K562 (cell line): Measurements from ENCODE around the gene SLC38A2. TPM values are rescaled to one million over a fixed set of nuclear protein-coding genes. Genes with fewer than 3 reads are reported as not detected.

Source experiments
- ATAC-seq: fragments of 200-7000 bp; cut with Tn5 transposase; 3 replicates; pipeline ENCODE4 v1.9.1; 2020; ENCODE audit warnings: moderate library complexity
- BruUV-seq: library from RNA; stranded (reverse); fragments of 400-500 nt; replicated peaks from 2 replicates; lab custom pipeline; 2021; lab: Mats Ljungman, UMichigan
- CTCF ChIA-PET: fragments of 300-600 bp; formaldehyde crosslinking; extraction: SDS; loops from one replicate; lab custom pipeline; 2021; ENCODE audit warnings: low intra/inter-chr PET ratio; lab: Yijun Ruan, JAX
- POLR2A ChIA-PET: fragments of 300-600, 350-650 bp; sonication (Branson Sonifier 250); formaldehyde crosslinking; extraction: SDS; loops from one replicate; lab custom pipeline; 2021; ENCODE audit warnings: antibody characterized with exemption, inconsistent platforms; lab: Yijun Ruan, JAX
- DNase-seq, 4 experiments: peaks; one replicate each; pipeline versions ENCODE4 v3.0.0 to v3.0.0-alpha.2; 2011 to 2018; ENCODE audit warnings: low spot score in 3 of 4, mixed read lengths in 3 of 4; ENCODE audit errors: extremely low read depth in 1 of 4
- FAIRE-seq: peaks from 2 replicates; lab custom pipeline; 2011; peaks lifted over from hg19 to GRCh38; lab: Jason Lieb, UNC
- H2AFZ ChIP-seq: 2 replicates; pipeline ENCODE4 v1.6.0; 2011; ENCODE audit warnings: low read depth, low read length, control low read depth, inconsistent platforms
- H3K27ac ChIP-seq: fragments of 200-600 bp; 3 replicates; pipeline ENCODE4 v1.8.0; 2011; ENCODE audit warnings: low read depth, mild to moderate bottlenecking, control low read depth, inconsistent platforms, low read length, moderate library complexity, mixed read lengths; ENCODE audit errors: extremely low read depth
- H3K27me3 ChIP-seq, 2 experiments: fragments of 300-600 bp in 1 of 2; 2 replicates in 1 of 2; 3 replicates in 1 of 2; pipeline versions ENCODE4 v1.6.0 to v1.8.0; 2011; ENCODE audit warnings: inconsistent platforms in 2 of 2, low read length in 2 of 2, mild to moderate bottlenecking in 1 of 2, mixed read lengths in 1 of 2, moderate library complexity in 1 of 2; ENCODE audit not compliant: control insufficient read depth in 2 of 2, insufficient read depth in 2 of 2
- H3K36me3 ChIP-seq: fragments of 300-600 bp; 3 replicates; pipeline ENCODE4 v1.8.0; 2011; ENCODE audit warnings: mild to moderate bottlenecking, low read length, inconsistent platforms; ENCODE audit not compliant: control insufficient read depth, insufficient read depth
- H3K4me1 ChIP-seq, 2 experiments: fragments of 200-600 bp in 1 of 2; replicated peaks in 1 of 2; 2 replicates in 1 of 2; 3 replicates in 1 of 2; pipeline versions ENCODE4 v1.5.1 to v1.8.0; 2011; ENCODE audit warnings: inconsistent platforms in 2 of 2, low read length in 2 of 2, mild to moderate bottlenecking in 1 of 2, mixed read lengths in 1 of 2, moderate library complexity in 1 of 2; ENCODE audit not compliant: control insufficient read depth in 2 of 2, insufficient read depth in 2 of 2
- H3K4me2 ChIP-seq: 2 replicates; pipeline ENCODE4 v1.6.1; 2011; ENCODE audit warnings: low read length, control low read depth, inconsistent platforms, mixed read lengths; ENCODE audit not compliant: insufficient read depth
- H3K4me3 ChIP-seq: fragments of 200-600 bp; sonication (generic), shearing (Covaris generic); 2 replicates; pipeline ENCODE4 v1.5.1; 2016; ENCODE audit warnings: control low read depth, inconsistent platforms
- H3K79me2 ChIP-seq: fragments of 200-600 bp; 3 replicates; pipeline ENCODE4 v1.8.0; 2011; ENCODE audit warnings: low read length, inconsistent platforms; ENCODE audit not compliant: control insufficient read depth, insufficient read depth
- H3K9ac ChIP-seq, 2 experiments: 2 replicates each; pipeline versions ENCODE4 v1.6.0 to v1.6.1; 2011; ENCODE audit warnings: low read depth in 2 of 2, low read length in 2 of 2, control low read depth in 1 of 2, inconsistent platforms in 1 of 2, mild to moderate bottlenecking in 1 of 2, mixed read lengths in 1 of 2; ENCODE audit not compliant: insufficient read depth in 1 of 2
- H3K9me1 ChIP-seq: one replicate; pipeline ENCODE4 v1.6.0; 2011; ENCODE audit warnings: inconsistent platforms, mild to moderate bottlenecking, low read length, moderate library complexity; ENCODE audit not compliant: control insufficient read depth, insufficient read depth
- H3K9me3 ChIP-seq: replicated peaks from 2 replicates; pipeline ENCODE4 v1.5.1; 2011; ENCODE audit warnings: low read depth, low read length, inconsistent platforms; ENCODE audit not compliant: control insufficient read depth, insufficient read depth
- H4K20me1 ChIP-seq: replicated peaks from 2 replicates; pipeline ENCODE4 v1.6.1; 2011; ENCODE audit warnings: low read length, inconsistent platforms, mixed read lengths; ENCODE audit not compliant: control insufficient read depth, insufficient read depth
- KDM5B ChIP-seq: fragments of 200-600 bp; sonication (generic); IDR thresholded peaks from 2 replicates; pipeline ENCODE4 v1.6.1; 2012; ENCODE audit warnings: low read depth, mild to moderate bottlenecking, moderate library complexity, low read length, control low read depth, inconsistent platforms; ENCODE audit not compliant: insufficient replicate concordance
- PCBP2 ChIP-seq: fragments of 200-400 bp; formaldehyde crosslinking; IDR thresholded peaks from 2 replicates; pipeline ENCODE4 v1.6.1; 2018; ENCODE audit warnings: low read length, low read depth, mild to moderate bottlenecking, moderate library complexity; ENCODE audit not compliant: poor library complexity, severe bottlenecking
- WGBS: fragments of 100-300 bp; shearing (Covaris generic); methylation state at CpG from one replicate; pipeline ENCODE4 v1.1.6; 2016; ENCODE audit warnings: low coverage, mixed read lengths; ENCODE audit not compliant: insufficient coverage; ENCODE audit errors: missing lambda C conversion rate; 5-methylcytosine and 5-hydroxymethylcytosine counted together
- in situ Hi-C: fragments of 300-500 bp; cut with MboI; formaldehyde crosslinking; loops from 4 replicates; pipeline ENCODE4 v1.15.0; 2018; ENCODE audit warnings: inconsistent platforms, mixed read lengths
- intact Hi-C: fragments of 100-400 bp; cut with micrococcal nuclease; formaldehyde crosslinking; loops from 2 replicates; pipeline ENCODE4 v1.14.2; 2022
- polyA plus RNA-seq, 8 experiments: library from polyadenylated mRNA; depleted of rRNA in 4 of 8; stranded (reverse) in 5 of 8; unstranded in 3 of 8; fragments of >200 nt; fragmentation: Nextera tagmentation in 2 of 8; fragmentation: Illumina TruSeq in 1 of 8; extraction: Ambion mirVana in 2 of 8; extraction: Trizol in 1 of 8; gene quantifications; 2 replicates each; pipeline versions ENCODE4 v1.2.1 to v1.2.3, GENCODE V29; 2011 to 2014; ENCODE audit warnings: inconsistent platforms in 1 of 8, missing spikeins in 1 of 8
- total RNA-seq, 7 experiments: library from RNA; depleted of rRNA in 6 of 7; stranded (reverse); fragments of >200 nt in 6 of 7; fragmentation: Illumina TruSeq in 2 of 7; extraction: Trizol in 2 of 7; gene quantifications; 2 replicates each; pipeline versions ENCODE4 v1.2.1 to v1.2.3, GENCODE V29; 2011 to 2021; ENCODE audit warnings: low replicate concordance in 1 of 7
- TF ChIP-seq, protein P1 (sequence below), 2 experiments: IDR thresholded peaks; 2 replicates each; pipeline ENCODE4 v1.6.1; 2012; ENCODE audit warnings: improper control_type of control experiment in 2 of 2, low read depth in 2 of 2, low read length in 2 of 2, borderline replicate concordance in 1 of 2

The SLC38A2 gene
- total and polyA plus RNA-seq, 9 of the 15 experiments (the other 6 are each of a cell fraction or from before 2014, with no cell fraction given) = 98.7 to 292 (median 143) TPM

DNA sequence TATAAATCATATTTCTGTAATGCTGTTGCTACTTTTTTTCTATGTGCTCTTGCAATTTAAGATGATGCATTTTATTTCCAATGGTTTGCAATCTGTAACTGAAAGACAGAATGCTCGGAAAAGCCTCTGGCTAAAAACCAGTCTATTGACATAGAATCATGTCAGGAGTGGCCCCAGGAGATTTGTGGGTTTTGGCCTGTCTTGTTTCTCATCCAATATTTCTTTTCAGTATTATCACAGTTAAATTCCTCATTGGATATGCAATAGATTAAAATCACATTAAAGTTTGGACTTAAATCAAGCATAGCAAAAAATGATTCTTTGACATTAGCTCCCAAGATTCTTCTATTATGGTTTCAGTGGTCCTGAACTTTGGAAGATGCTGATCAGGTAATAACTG, 19.1 kb upstream of the SLC38A2 start:
- FAIRE-seq (no peak), DNase-seq (no peak), ATAC-seq (no peak)
- ChIA-PET CTCF (interaction anchor here (0.6 kb wide), 1 partner anchor 37 kb away, joined by 3 read pairs; no protein-coding TSS in a partner anchor), POLR2A (interaction anchor here (1.5 to 1.8 kb wide), 2 partner anchors 8 to 13 kb away, joined by 4 to 9 read pairs; no protein-coding TSS in a partner anchor)
- no peak for TF ChIP-seq KDM5B
- H3K4me1 ChIP-seq = peaks cover 3 to 25% of the 10 kb centered on the region in 2 experiments; a peak in 4 of 5 replicates
- no peaks in the 10 kb centered on the region for H3K79me2 ChIP-seq
- intact Hi-C loops = no loop called here
- H3K9ac ChIP-seq = no peak overlapping the region
- no peak overlapping the region for H3K4me3 ChIP-seq
- no peak overlapping the region for H3K4me2 ChIP-seq
- no peaks in the 10 kb centered on the region for H4K20me1 ChIP-seq
- H2AFZ ChIP-seq = no peak overlapping the region
- no TSS peak for BruUV-seq
- WGBS = 59% methylated on average over 1 of the region's 1 CpG
- H3K36me3 ChIP-seq = no peaks in the 10 kb centered on the region
- H3K9me3 ChIP-seq = no peaks in the 10 kb centered on the region
- H3K27me3 ChIP-seq = no peaks in the 10 kb centered on the region
- in situ Hi-C loops = no loop called here
- no peak overlapping the region for H3K27ac ChIP-seq
- peaks cover 2% of the 10 kb centered on the region for H3K9me1 ChIP-seq

DNA sequence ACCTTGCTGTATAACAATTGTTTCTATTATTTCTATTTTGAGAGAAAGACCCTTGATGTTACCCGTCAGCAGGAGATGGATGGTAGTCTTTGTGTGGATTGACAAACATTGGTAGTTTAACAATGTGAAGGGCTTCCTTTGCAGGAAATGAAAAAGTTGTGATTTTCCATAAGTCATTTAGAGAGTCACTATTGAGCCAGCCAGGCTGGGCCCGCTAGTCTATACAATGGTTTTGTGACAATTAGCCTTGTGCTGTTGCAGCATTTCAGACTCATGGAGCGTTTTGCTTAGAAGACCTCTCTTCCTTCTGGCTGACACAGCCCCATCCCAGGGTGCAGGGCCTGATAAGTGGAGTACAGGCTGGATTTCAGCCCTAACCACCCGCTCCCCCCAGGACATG, 18.3 kb upstream of the SLC38A2 start:
- H3K9ac ChIP-seq = no peak overlapping the region
- WGBS = 60% methylated on average over 4 of the region's 4 CpGs
- no peaks in the 10 kb centered on the region for H3K36me3 ChIP-seq
- TF ChIP-seq, protein P1, sequence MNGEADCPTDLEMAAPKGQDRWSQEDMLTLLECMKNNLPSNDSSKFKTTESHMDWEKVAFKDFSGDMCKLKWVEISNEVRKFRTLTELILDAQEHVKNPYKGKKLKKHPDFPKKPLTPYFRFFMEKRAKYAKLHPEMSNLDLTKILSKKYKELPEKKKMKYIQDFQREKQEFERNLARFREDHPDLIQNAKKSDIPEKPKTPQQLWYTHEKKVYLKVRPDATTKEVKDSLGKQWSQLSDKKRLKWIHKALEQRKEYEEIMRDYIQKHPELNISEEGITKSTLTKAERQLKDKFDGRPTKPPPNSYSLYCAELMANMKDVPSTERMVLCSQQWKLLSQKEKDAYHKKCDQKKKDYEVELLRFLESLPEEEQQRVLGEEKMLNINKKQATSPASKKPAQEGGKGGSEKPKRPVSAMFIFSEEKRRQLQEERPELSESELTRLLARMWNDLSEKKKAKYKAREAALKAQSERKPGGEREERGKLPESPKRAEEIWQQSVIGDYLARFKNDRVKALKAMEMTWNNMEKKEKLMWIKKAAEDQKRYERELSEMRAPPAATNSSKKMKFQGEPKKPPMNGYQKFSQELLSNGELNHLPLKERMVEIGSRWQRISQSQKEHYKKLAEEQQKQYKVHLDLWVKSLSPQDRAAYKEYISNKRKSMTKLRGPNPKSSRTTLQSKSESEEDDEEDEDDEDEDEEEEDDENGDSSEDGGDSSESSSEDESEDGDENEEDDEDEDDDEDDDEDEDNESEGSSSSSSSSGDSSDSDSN (IDR thresholded peaks at IDR 0.05; ENCODE audit: borderline replicate concordance in 1 of 2, low read depth in 2 of 2, low read length in 2 of 2) = 0 out of 4 replicates have a peak, but pooled peaks of 1 of the 2 experiments have one; percentile 20
- TF ChIP-seq PCBP2 = no peak
- peak; percentile 12; the same call in 2 of the 3 replicates for ATAC-seq
- 0 out of 2 replicates have a peak overlapping the region, but pooled peaks have one; percentile 13 for H3K4me2 ChIP-seq
- DNase-seq = no peak
- intact Hi-C loops (no loop called here), in situ Hi-C loops (no loop called here)
- no TSS peak for BruUV-seq
- H4K20me1 ChIP-seq = no peaks in the 10 kb centered on the region
- peaks cover 2% of the 10 kb centered on the region for H3K9me1 ChIP-seq
- FAIRE-seq = no peak
- no peaks in the 10 kb centered on the region for H3K9me3 ChIP-seq
- no peaks in the 10 kb centered on the region for H3K27me3 ChIP-seq
- POLR2A ChIA-PET = interaction anchor here (0.5 kb wide), 1 partner anchor 10 kb away, joined by 3 read pairs; no protein-coding TSS in a partner anchor
- no peak overlapping the region for H3K27ac ChIP-seq
- peak overlapping the region; percentile 37; the same call in 1 of the 2 replicates for H2AFZ ChIP-seq
- H3K4me1 ChIP-seq = peaks cover 3 to 32% of the 10 kb centered on the region in 2 experiments; a peak in 4 of 5 replicates
- H3K79me2 ChIP-seq = peaks cover 6% of the 10 kb centered on the region; the same call in 2 of the 3 replicates
- CTCF ChIA-PET = no interaction called here
- no peak overlapping the region for H3K4me3 ChIP-seq
